Medulla oblongata (tissue), 1 donor: ENCODE measurements around the gene NFKB1.

Experiments used
- DNase-seq: peaks from one replicate; pipeline ENCODE4 v3.0.0-alpha.2; 2015; ENCODE audit errors: extremely low spot score

The NFKB1 gene

DNA sequence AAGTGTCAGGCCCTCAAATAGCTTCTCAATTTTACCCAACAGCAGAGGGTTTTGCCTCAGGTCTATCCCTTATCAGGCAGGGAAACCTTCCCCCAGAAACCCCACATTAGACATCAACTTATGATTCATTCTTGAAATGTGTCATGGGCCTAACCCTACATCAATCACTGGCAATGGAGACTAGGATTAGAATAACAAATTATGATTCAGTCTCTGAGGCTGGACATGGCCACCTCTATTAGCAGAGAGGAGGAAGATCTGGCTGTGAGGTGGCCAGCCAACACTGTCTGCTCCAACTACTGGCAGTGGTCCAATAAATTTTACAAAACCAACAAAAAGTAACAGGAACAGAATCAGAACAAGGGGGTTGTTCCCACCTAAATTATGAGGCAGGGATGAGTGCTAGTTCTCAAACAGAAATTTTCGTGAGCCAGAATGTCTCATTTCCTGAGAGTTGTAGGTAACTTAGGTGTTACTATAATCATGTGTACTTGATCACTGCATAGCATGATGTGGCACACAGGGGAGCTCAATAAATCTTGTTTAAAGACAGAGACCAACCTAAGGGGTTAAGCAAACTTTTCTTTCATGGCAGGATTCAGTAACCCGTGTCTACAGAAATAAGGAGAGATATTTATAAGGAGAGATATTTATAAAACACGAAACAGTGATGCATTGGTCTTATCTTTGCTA lies 126.8 kb downstream of the NFKB1 start:
- DNase-seq, result no peak

DNA sequence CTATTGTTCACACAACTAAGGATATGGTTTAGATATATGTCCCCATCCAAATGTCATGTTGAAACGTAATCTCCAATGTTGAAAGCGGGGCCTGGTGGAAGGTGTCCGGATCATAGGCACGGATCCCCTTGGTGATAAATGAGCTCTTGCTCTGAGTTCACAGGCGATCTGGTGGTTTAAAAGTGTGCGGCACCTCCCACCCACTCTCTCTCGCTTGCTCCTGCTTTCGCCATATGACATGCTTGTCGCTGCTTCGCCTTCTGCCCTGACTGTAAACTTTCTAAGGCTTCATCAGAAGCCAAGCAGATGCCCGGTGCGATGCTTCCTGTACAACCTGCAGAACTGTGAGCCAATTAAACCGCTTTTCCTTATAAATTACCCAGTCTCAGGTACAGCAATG lies 128.5 kb downstream of the NFKB1 start:
- no peak for DNase-seq

DNA sequence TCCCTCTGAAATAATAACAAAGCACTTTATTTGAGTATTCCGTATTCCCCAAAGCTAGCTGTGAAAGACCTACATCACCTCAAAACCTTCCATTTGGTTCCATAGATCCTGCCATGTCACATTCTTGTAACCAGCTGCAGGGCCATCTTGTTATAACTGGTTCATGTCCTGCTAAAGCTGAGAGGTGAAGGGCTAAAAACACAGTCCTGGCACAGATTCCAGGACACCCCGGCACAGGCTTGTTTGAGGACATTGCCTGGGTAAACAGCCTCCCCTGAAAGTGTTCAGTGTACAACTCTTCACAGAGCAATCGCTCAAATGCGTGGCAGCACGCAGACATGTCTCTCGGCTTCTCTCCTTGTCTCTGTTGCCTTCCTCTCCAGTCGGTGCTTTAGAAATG lies 130.5 kb downstream of the NFKB1 start:
- DNase-seq, result no peak

DNA sequence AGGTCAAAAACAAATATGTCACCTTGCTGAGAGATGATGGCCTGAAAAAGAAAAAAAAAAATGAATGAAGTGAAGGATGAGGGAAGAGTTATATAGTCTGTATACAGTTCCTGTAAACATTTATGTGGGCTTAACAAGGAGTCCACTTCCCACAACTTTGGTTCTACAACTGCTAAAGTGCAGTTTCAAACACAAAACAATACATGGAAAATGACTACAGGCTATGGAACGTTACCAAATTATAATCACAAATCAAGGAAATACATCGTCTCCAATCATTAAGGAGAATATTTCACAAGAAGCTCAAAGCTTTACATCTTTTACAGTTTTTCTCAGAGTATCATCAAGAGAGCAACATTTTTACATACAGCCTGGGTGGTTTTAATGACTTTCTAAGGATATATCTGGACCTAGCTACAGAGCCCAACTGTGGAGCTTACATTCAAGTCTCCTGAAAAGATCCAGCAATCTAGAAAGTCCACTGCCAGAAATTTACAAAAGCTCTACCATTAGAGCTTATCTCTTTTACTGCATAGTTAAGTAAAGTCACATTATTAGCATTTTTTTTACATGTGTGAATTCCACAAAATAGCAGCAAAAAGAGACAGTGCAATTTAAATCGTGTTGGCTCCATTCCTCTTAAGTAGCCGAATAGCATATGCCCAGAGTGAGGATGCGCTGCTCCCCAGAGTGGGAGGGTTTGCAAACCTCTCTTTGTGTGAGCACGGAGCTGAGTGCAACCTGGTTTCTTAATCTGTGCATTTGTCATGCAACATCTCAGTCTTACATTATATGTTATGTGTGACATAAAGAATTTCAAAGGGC lies 131.3 kb downstream of the NFKB1 start:
- DNase-seq, result no peak

DNA sequence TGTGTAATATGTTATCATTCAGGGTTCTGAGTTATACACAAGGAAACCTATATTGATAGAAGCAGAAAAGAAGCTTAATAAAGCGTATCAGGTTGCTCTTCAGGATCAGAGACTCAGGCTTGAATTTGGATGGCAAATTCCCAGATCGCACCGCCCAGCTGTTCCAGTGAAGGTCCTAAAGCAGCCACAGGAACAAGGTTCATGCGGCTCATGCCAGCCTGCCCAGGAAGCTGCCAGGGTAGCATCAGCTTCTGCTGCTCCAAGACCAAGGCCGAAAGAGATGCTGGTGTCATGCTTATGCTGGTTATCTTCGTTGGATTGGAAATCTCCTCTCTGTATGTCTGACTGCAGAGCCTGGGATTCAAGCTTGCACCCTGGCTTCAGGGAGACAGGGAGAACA lies 131.9 kb downstream of the NFKB1 start:
- no peak for DNase-seq

DNA sequence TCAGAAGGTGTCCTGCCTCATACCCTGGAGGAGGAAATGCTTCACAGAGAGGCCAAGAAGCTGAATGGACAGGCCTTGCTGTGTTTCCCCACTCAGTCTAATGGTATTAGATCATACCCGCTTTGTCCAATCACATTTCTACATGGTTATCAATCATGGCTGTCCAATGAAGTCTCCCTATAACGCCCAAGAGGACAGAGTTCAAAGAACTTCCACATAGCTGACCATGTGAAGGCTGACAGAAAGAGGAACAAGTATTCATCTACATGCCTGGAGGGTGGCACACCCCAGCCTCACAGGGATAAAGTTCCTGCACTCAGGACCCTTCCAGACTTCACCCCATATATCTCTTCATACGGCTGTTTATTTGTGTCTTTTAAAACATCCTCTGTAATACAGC lies 136.2 kb downstream of the NFKB1 start:
- DNase-seq, result no peak

DNA sequence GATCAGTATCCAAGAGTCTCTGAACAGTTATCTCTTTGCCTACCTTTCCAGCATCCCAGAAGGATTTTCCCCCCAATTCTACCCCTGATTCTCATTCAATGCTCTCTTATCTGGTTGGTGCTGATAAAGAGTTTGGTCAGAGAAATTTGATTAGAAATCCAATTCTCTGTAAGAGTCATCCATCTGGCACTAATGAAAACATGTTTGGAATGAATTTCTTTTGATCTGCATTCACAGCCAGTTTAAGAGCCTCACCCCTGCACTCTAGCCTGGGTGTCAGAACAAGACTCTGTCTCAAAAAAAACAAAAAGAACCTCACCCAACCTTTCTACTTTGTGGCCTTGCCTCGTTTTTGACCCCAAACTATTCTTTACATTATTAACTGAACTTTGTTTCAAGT lies 137.5 kb downstream of the NFKB1 start:
- no peak for DNase-seq

DNA sequence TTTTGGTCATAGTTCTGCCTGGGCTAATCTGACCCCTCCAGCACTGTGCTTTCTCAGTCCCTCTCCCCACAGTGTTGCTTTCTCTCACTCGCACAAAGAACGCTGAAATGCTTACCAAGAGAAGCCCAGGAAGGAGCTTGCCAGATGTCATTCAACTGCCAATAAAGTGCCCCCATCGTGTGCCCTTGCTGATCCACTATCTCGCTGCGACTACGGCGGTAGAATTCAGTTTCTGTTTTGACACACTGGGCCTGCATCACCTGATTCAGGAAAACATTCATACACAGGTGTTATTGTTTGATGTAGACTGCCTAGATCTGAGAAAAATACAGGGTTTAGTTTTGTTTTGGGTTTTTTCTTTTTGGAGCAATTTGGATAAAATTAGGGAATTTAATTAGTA lies 138.4 kb downstream of the NFKB1 start:
- no peak for DNase-seq

DNA sequence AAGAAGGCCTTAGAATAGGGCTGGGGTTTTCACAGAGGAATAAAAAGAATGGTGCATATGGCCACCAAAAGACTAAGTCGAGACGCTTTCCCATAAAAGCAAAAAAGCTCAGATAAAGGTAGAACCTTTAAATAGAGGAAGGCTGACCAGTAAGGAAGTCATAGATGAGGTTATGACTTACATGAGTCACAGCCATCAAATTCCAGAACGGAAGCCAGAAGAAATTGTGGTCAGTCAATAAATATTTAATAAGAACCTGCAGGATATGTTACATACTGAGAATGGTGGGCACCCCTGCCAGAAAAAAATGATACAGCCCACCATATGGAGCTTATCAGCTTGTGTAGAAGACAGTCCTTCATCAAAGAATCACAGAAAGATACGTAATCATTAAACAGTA lies 139.5 kb downstream of the NFKB1 start:
- DNase-seq, result no peak

DNA sequence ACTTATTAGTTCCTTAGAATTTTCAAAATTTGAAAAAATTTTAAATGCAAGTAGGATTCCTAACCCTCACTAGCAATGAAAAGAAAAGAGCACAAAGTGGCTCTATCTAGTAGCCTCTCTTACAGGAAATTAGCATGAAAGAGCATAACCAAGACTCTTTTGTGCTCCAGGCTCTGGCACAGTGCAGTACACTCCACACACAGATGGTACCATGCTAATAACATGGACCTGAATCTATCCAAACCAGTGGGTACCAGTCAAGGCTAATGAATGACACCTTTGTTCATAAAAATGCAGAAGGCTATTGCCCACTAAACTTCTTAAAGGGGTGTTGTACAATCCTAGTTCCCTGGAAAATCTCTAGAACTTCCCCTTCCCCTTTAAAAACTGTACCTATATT lies 140.6 kb downstream of the NFKB1 start:
- peak; percentile 83 for DNase-seq

DNA sequence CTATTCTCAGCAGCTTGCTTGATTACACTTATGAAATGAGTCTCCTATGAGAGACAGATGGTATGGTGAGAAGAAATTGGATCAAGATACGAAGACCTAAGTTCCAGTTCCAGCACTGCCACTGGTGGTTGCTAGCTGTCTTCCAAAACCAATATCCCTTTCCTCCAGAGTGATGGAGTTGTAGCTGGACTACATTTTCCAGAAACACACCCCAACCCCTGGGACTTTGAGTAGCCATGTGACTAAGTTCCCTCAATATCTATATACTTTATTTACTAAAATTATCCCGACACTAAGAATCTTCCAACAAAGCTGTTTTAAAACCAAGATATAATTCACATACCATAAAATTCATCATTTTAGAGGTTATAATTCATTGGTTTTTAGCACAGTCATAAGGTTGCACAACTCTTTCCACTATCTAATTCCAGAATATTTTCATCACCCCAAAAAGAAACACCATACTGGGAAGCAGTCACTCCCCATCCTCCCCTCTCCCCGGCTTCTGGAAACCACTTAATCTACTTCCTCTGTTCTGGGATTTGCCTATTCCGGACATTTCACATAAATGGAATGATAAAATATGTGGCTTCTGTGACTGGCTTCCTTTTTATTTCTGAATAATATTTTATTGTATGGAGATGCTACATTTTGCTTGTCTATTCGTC lies 141.6 kb downstream of the NFKB1 start:
- DNase-seq, result no peak

DNA sequence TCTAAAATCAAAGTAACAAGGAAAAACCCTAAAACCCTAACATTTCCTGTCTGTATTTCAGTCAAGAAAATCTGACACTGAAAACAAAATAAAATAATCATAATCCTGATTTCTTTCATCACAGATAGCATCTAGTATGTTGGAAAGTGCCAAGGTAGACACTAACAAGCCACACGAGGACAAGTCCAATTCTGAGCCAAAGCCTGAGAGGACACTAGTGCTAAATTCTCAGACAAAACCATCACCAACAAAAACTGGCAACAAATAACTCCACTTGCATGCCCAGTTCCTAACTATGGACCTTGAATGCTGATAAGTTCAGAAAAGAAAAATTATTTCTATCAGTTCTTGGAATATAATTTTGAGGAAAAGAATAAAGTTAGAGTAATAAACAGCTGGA lies 146.0 kb downstream of the NFKB1 start:
- peak; percentile 50 for DNase-seq

DNA sequence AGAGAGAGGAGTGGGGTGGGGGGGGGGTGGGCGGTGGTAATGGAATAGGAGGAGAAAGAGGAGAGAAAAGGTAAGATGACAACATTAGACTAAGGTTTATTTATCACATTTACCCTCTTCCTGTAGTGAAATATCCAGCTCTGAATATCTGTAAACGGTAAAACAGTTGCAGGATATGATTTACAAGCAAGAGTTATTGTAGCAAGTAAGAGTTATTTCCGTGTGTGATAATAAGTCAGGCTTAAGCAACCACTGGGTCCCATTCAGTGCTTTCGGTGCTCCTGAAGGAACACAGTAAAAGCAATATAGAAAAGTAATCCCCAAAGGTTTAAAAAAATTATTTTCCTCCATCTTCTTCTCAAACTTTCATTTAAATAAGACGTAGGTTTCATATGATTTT lies 156.0 kb downstream of the NFKB1 start:
- no peak for DNase-seq

DNA sequence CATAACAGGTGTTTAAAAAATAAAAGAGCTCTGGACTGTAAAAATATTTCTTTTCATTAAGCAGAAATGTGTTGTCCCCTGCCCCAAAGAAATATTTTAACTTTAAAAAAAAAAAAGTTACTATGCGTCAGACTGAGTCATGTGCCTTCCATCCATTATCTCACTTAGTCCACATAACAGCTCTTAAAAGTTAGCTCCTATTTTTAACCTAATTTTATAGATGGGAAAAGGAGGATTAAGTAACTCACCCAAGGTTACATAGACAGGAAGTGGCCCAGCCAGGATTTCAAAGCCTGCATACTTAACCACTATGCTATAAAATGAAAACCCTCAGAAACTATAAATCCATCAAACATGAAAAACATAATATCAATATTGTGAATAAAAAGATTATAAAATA lies 161.9 kb downstream of the NFKB1 start:
- no peak for DNase-seq

DNA sequence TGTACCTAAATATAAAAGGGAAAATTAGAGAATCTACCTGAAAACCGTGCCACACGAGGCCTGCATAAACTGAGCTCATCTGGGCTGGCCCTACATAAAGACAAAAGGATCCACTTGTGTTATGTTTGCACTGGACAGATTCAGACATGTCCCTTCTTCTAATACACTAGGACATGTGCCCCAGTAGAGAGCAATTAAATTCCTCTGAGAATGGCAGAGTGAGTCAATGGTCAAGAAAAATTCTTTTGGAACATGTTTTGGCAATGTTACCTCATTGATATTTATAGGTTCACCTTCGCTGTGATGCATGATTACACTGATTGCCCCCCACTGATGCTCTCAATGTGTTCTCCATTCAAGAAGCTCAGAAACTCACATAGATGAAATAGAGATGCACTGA lies 164.4 kb downstream of the NFKB1 start:
- DNase-seq, result no peak
